MM.1S (cell line): ENCODE measurements around the gene PPP6R1.

Source experiments
- DNase-seq: peaks from one replicate; pipeline ENCODE4 v3.0.0-alpha.2; 2015
- H2AFZ ChIP-seq: fragments of 300-600 bp; sonication (generic); 2 replicates; pipeline ENCODE4 v1.6.0; 2016; ENCODE audit warnings: antibody characterized with exemption, low read length
- H3F3A ChIP-seq: fragments of 300-600 bp; sonication (generic); 2 replicates; pipeline ENCODE4 v1.6.1; 2016; ENCODE audit warnings: mild to moderate bottlenecking, antibody characterized with exemption, low read length, moderate library complexity, mixed read lengths; ENCODE audit not compliant: insufficient read depth
- H3K27ac ChIP-seq: fragments of 300-600 bp; sonication (generic); 2 replicates; pipeline ENCODE4 v1.5.1; 2016; ENCODE audit warnings: mild to moderate bottlenecking, low read length
- H3K27me3 ChIP-seq: fragments of 300-600 bp; sonication (generic); replicated peaks from 2 replicates; pipeline ENCODE4 v1.6.0; 2016; ENCODE audit warnings: low read length; ENCODE audit not compliant: insufficient read depth
- H3K36me3 ChIP-seq: fragments of 300-600 bp; sonication (generic); replicated peaks from 2 replicates; pipeline ENCODE4 v1.6.1; 2016; ENCODE audit warnings: mild to moderate bottlenecking, low read length, mixed read lengths; ENCODE audit not compliant: insufficient read depth
- H3K4me1 ChIP-seq: fragments of 300-600 bp; sonication (generic); 2 replicates; pipeline ENCODE4 v1.6.1; 2016; ENCODE audit warnings: low read length, mixed read lengths
- H3K4me2 ChIP-seq: fragments of 300-600 bp; sonication (generic); 2 replicates; pipeline ENCODE4 v1.6.0; 2016; ENCODE audit warnings: low read depth, low read length
- H3K4me3 ChIP-seq: fragments of 300-600 bp; sonication (generic); 2 replicates; pipeline ENCODE4 v1.5.1; 2016; ENCODE audit warnings: low read length, mixed read lengths
- H3K79me2 ChIP-seq: fragments of 300-600 bp; sonication (generic); 2 replicates; pipeline ENCODE4 v1.6.1; 2016; ENCODE audit warnings: mixed run types, low read length, mixed read lengths
- H3K9ac ChIP-seq: fragments of 300-600 bp; sonication (generic); 2 replicates; pipeline ENCODE4 v1.6.1; 2016; ENCODE audit warnings: low read length, mixed read lengths
- H3K9me2 ChIP-seq: fragments of 300-600 bp; sonication (generic); replicated peaks from 2 replicates; pipeline ENCODE4 v1.6.1; 2016; ENCODE audit warnings: mild to moderate bottlenecking, low read length, mixed read lengths; ENCODE audit not compliant: insufficient read depth
- H3K9me3 ChIP-seq: fragments of 300-600 bp; sonication (generic); replicated peaks from 2 replicates; pipeline ENCODE4 v1.6.1; 2016; ENCODE audit warnings: mild to moderate bottlenecking, low read length, mixed read lengths; ENCODE audit not compliant: insufficient read depth
- H4K20me1 ChIP-seq: fragments of 300-600 bp; sonication (generic); 2 replicates; pipeline ENCODE4 v1.6.1; 2016; ENCODE audit warnings: mild to moderate bottlenecking, low read length, moderate library complexity, mixed read lengths; ENCODE audit not compliant: insufficient read depth
- CTCF ChIP-seq: fragments of 300-600 bp; sonication (generic); IDR thresholded peaks from 2 replicates; pipeline ENCODE4 v1.5.1; 2016; ENCODE audit warnings: antibody characterized with exemption, low read length, mixed read lengths
- EZH2 ChIP-seq: fragments of 300-600 bp; sonication (generic); optimal IDR thresholded peaks from 2 replicates; pipeline ENCODE3; 2017; ENCODE audit warnings: low read depth, mild to moderate bottlenecking, antibody characterized with exemption, low read length, mixed read lengths
- EZH2phosphoT487 ChIP-seq: fragments of 300-600 bp; sonication (generic); IDR thresholded peaks from 2 replicates; pipeline ENCODE4 v1.6.1; 2018; ENCODE audit warnings: antibody characterized with exemption, low read length

PPP6R1 gene

GRCh38 chr19:55265173-55265572 lies 6.4 kb upstream of the PPP6R1 start:
- no peak for TF ChIP-seq CTCF
- no peak for TF ChIP-seq EZH2phosphoT487
- TF ChIP-seq EZH2 = no peak
- no peak overlapping the region for H3K27ac ChIP-seq
- no peak overlapping the region for H3K4me2 ChIP-seq
- H4K20me1 ChIP-seq = no peaks in the 10 kb centered on the region
- no peak overlapping the region for H2AFZ ChIP-seq
- H3K9me3 ChIP-seq = no peaks in the 10 kb centered on the region
- no peak overlapping the region for H3K4me3 ChIP-seq
- peaks cover 9% of the 10 kb centered on the region; the same call in 1 of the 2 replicates for H3F3A ChIP-seq
- no peaks in the 10 kb centered on the region for H3K27me3 ChIP-seq
- no peak overlapping the region for H3K9ac ChIP-seq
- peaks cover 8% of the 10 kb centered on the region for H3K4me1 ChIP-seq
- no peak for DNase-seq
- no peaks in the 10 kb centered on the region for H3K9me2 ChIP-seq
- H3K36me3 ChIP-seq = no peaks in the 10 kb centered on the region
- peaks cover 24% of the 10 kb centered on the region for H3K79me2 ChIP-seq

GRCh38 chr19:55264531-55264930 lies 5.7 kb upstream of the PPP6R1 start:
- no peak overlapping the region for H3K4me2 ChIP-seq
- no peaks in the 10 kb centered on the region for H3K9me3 ChIP-seq
- no peak overlapping the region for H2AFZ ChIP-seq
- no peak overlapping the region for H3K27ac ChIP-seq
- no peak overlapping the region for H3K9ac ChIP-seq
- TF ChIP-seq EZH2phosphoT487 = no peak
- no peak for TF ChIP-seq EZH2
- TF ChIP-seq CTCF = no peak
- no peaks in the 10 kb centered on the region for H3K27me3 ChIP-seq
- DNase-seq = no peak
- H3K9me2 ChIP-seq = no peaks in the 10 kb centered on the region
- H3K4me3 ChIP-seq = no peak overlapping the region
- peaks cover 13% of the 10 kb centered on the region for H3K4me1 ChIP-seq
- no peaks in the 10 kb centered on the region for H3K36me3 ChIP-seq
- peaks cover 21% of the 10 kb centered on the region for H3K79me2 ChIP-seq
- H3F3A ChIP-seq = peaks cover 14% of the 10 kb centered on the region
- H4K20me1 ChIP-seq = no peaks in the 10 kb centered on the region

GRCh38 chr19:55262359-55262758 lies 3.5 kb upstream of the PPP6R1 start:
- no peak overlapping the region for H3K27ac ChIP-seq
- no peaks in the 10 kb centered on the region for H3K9me3 ChIP-seq
- no peak overlapping the region for H2AFZ ChIP-seq
- no peak for DNase-seq
- H3K9me2 ChIP-seq = no peaks in the 10 kb centered on the region
- H3K27me3 ChIP-seq = no peaks in the 10 kb centered on the region
- H3K4me3 ChIP-seq = no peak overlapping the region
- H3K4me1 ChIP-seq = peaks cover 13% of the 10 kb centered on the region
- no peaks in the 10 kb centered on the region for H4K20me1 ChIP-seq
- no peak overlapping the region for H3K9ac ChIP-seq
- TF ChIP-seq EZH2 = no peak
- no peak for TF ChIP-seq EZH2phosphoT487
- no peak for TF ChIP-seq CTCF
- H3K36me3 ChIP-seq = no peaks in the 10 kb centered on the region
- H3K4me2 ChIP-seq = no peak overlapping the region
- H3K79me2 ChIP-seq = peaks cover 23% of the 10 kb centered on the region
- H3F3A ChIP-seq = peaks cover 24% of the 10 kb centered on the region
